B cell (primary cell): ENCODE data around the gene PAPSS2. TPM values are rescaled to one million over a fixed set of nuclear protein-coding genes. Genes with fewer than 3 reads are reported as not detected.

Experiments
- ATAC-seq: fragments of 200-7000 bp; cut with Tn5 transposase; one replicate; pipeline ENCODE4 v1.10.0; 2021; ENCODE audit warnings: low read depth, mild to moderate bottlenecking, moderate number of reproducible peaks, moderate library complexity
- CTCF ChIA-PET: fragments of 350-600 bp; sonication (Branson Sonifier 250); formaldehyde crosslinking; loops from one replicate; lab custom pipeline; 2021; ENCODE audit warnings: antibody characterized with exemption, inconsistent platforms; lab: Charles Lee
- POLR2A ChIA-PET: fragments of 350-600 bp; sonication (Branson Sonifier 250); formaldehyde crosslinking; loops from one replicate; lab custom pipeline; 2021; ENCODE audit warnings: antibody characterized with exemption; lab: Charles Lee
- DNase-seq: peaks from one replicate; pipeline ENCODE4 v3.0.0; 2013
- H2AFZ ChIP-seq: 2 replicates; pipeline ENCODE4 v1.6.1; 2012; ENCODE audit warnings: mild to moderate bottlenecking, low read depth, low read length; ENCODE audit not compliant: insufficient read depth, poor library complexity, severe bottlenecking
- H3K27ac ChIP-seq, 2 donors: 1 replicate in 1 of 2; 2 replicates in 1 of 2; pipeline ENCODE4 v1.5.1; 2012 to 2013; ENCODE audit warnings: low read length in 2 of 2, mild to moderate bottlenecking in 2 of 2, moderate library complexity in 1 of 2
- H3K27me3 ChIP-seq, 4 experiments: fragments of 200-600 bp in 1 of 4; sonication (generic) in 1 of 4; replicated peaks in 1 of 4; 1 replicate in 2 of 4; 2 replicates in 2 of 4; pipeline versions ENCODE4 v1.6.1 to v1.7.0; 2013 to 2016; ENCODE audit warnings: low read length in 3 of 4, mild to moderate bottlenecking in 2 of 4, mixed read lengths in 1 of 4, moderate library complexity in 1 of 4; ENCODE audit not compliant: insufficient read depth in 4 of 4, control insufficient read depth in 3 of 4; ENCODE audit errors: control extremely low read depth in 1 of 4
- H3K36me3 ChIP-seq, 2 experiments: replicated peaks in 1 of 2; 1 replicate in 1 of 2; 2 replicates in 1 of 2; pipeline versions ENCODE4 v1.6.1 to v1.7.1; 2013; ENCODE audit warnings: low read length in 1 of 2; ENCODE audit not compliant: insufficient read depth in 2 of 2, control insufficient read depth in 1 of 2; ENCODE audit errors: control extremely low read depth in 1 of 2, extremely low read depth in 1 of 2
- H3K4me1 ChIP-seq, 2 donors: fragments of 200-600 bp in 1 of 2; sonication (generic) in 1 of 2; 1 replicate in 1 of 2; 2 replicates in 1 of 2; pipeline versions ENCODE4 v1.5.1 to v1.6.1; 2013 to 2017; ENCODE audit warnings: low read length in 2 of 2; ENCODE audit not compliant: control insufficient read depth in 2 of 2, insufficient read depth in 2 of 2
- H3K4me2 ChIP-seq: replicated peaks from 2 replicates; pipeline ENCODE3; 2012; ENCODE audit warnings: mild to moderate bottlenecking, low read depth, low read length; ENCODE audit not compliant: poor library complexity, severe bottlenecking
- H3K4me3 ChIP-seq, 5 experiments: fragments of 200-600 bp in 1 of 5; sonication (generic) in 1 of 5; 1 replicate in 3 of 5; 2 replicates in 2 of 5; pipeline versions ENCODE4 v1.5.1 to v1.7.0; 2011 to 2016; ENCODE audit warnings: low read length in 4 of 5, mild to moderate bottlenecking in 4 of 5, low read depth in 2 of 5, control low read depth in 1 of 5, moderate library complexity in 1 of 5; ENCODE audit not compliant: insufficient read depth in 1 of 5; ENCODE audit errors: control extremely low read depth in 1 of 5, extremely low read depth in 1 of 5
- H3K79me2 ChIP-seq: fragments of 200-600 bp; sonication (generic); one replicate; pipeline ENCODE4 v1.6.0; 2016; ENCODE audit warnings: low read length; ENCODE audit not compliant: control insufficient read depth, insufficient read depth
- H3K9ac ChIP-seq: fragments of 200-600 bp; sonication (generic); 2 replicates; pipeline ENCODE4 v1.6.1; 2017; ENCODE audit warnings: mild to moderate bottlenecking, low read length, moderate library complexity
- H3K9me3 ChIP-seq, 3 donors: one replicate each; pipeline versions ENCODE4 v1.6.1 to v1.7.1; 2013; ENCODE audit warnings: low read length in 2 of 3; ENCODE audit not compliant: control insufficient read depth in 2 of 3, insufficient read depth in 1 of 3; ENCODE audit errors: control extremely low read depth in 1 of 3
- H4K20me1 ChIP-seq: 2 replicates; pipeline ENCODE4 v1.6.0; 2012; ENCODE audit warnings: mild to moderate bottlenecking, low read length; ENCODE audit not compliant: insufficient read depth, control insufficient read depth, poor library complexity, severe bottlenecking
- H3K27ac Mint-ChIP-seq: one replicate; pipeline ENCODE4 v1.8.0; 2021; ENCODE audit warnings: mixed read lengths
- H3K27me3 Mint-ChIP-seq: one replicate; pipeline ENCODE4 v1.8.0; 2021; ENCODE audit warnings: mixed read lengths
- H3K4me1 Mint-ChIP-seq: one replicate; pipeline ENCODE4 v1.8.0; 2021; ENCODE audit warnings: mixed read lengths
- H3K4me3 Mint-ChIP-seq: one replicate; pipeline ENCODE4 v1.8.0; 2021; ENCODE audit warnings: mixed read lengths
- H3K9me3 Mint-ChIP-seq: one replicate; pipeline ENCODE4 v1.8.0; 2022; ENCODE audit warnings: mixed read lengths; ENCODE audit not compliant: insufficient read depth
- CTCF ChIP-seq: fragments of 200-600 bp; IDR thresholded peaks from one replicate; pipeline ENCODE4 v1.8.0; 2022; ENCODE audit warnings: antibody characterized with exemption, mild to moderate bottlenecking
- EZH2 ChIP-seq: IDR thresholded peaks from 2 replicates; pipeline ENCODE4 v1.6.1; 2012; ENCODE audit warnings: borderline replicate concordance, low read depth, mild to moderate bottlenecking, moderate library complexity, low read length; ENCODE audit not compliant: insufficient read depth, poor library complexity, severe bottlenecking
- WGBS: methylation state at CpG from one replicate; pipeline ENCODE4 v1.1.5; 2013; ENCODE audit warnings: missing lambda C conversion rate; ENCODE audit not compliant: insufficient coverage; 5-methylcytosine and 5-hydroxymethylcytosine counted together
- intact Hi-C: fragments of 100-400 bp; cut with micrococcal nuclease; formaldehyde crosslinking; loops from one replicate; pipeline ENCODE4 v1.10.0; 2022
- polyA plus RNA-seq: library from polyadenylated mRNA; depleted of rRNA; stranded (reverse); fragments of >200 nt; gene quantifications from 2 replicates; pipeline ENCODE4 v1.2.3, GENCODE V29; 2012
- total RNA-seq, 2 donors: library from RNA; stranded (reverse); fragments of 120-200 nt in 1 of 2; gene quantifications; 1 replicate in 1 of 2; 2 replicates in 1 of 2; pipeline versions ENCODE4 v1.2.3 to v1.2.4, GENCODE V29; 2013 to 2022

PAPSS2 gene
- total and polyA plus RNA-seq, 2 donors (not counting 1 experiment from before 2014, with no cell fraction given), result not detected

- POLR2A ChIA-PET, result no interaction called here
Observed at GRCh38 chr10:87630171-87630570, 29.5 kb upstream of the PAPSS2 start.

GRCh38 chr10:87632454-87632853, 27.2 kb upstream of the PAPSS2 start:
- ChIA-PET CTCF (no interaction called here), POLR2A (no interaction called here)
- H3K79me2 ChIP-seq, result no peaks in the 10 kb centered on the region

More at GRCh38 chr10:87630171-87630570, 29.5 kb upstream of the PAPSS2 start:
- H3K4me2 ChIP-seq, result no peak overlapping the region
- H3K27ac Mint-ChIP-seq, result no peak overlapping the region
- no peaks in the 10 kb centered on the region for H3K27me3 ChIP-seq
- H3K27me3 Mint-ChIP-seq, result no peaks in the 10 kb centered on the region
- H3K4me1 Mint-ChIP-seq, result no peaks in the 10 kb centered on the region
- DNase-seq (no peak), ATAC-seq (no peak)
- intact Hi-C loops, result no loop called here
- WGBS, result 97% methylated on average over 6 of the region's 7 CpGs
- no peak overlapping the region for H2AFZ ChIP-seq
- no peaks in the 10 kb centered on the region for H3K9me3 ChIP-seq
- TF ChIP-seq EZH2, result no peak
- TF ChIP-seq CTCF, result no peak
- no peaks in the 10 kb centered on the region for H3K9me3 Mint-ChIP-seq
- H3K9ac ChIP-seq, result no peak overlapping the region
- no peak overlapping the region for H3K27ac ChIP-seq
- H3K4me1 ChIP-seq, result no peaks in the 10 kb centered on the region
- H3K4me3 ChIP-seq, result no peak overlapping the region
- no peak overlapping the region for H3K4me3 Mint-ChIP-seq
- H4K20me1 ChIP-seq, result no peaks in the 10 kb centered on the region
- no peaks in the 10 kb centered on the region for H3K79me2 ChIP-seq
- CTCF ChIA-PET, result interaction anchor here (0.8 kb wide), 1 partner anchor 27 kb away, joined by 4 read pairs; no protein-coding TSS in a partner anchor
- no peaks in the 10 kb centered on the region for H3K36me3 ChIP-seq

More at GRCh38 chr10:87632454-87632853, 27.2 kb upstream of the PAPSS2 start:
- DNase-seq (no peak), ATAC-seq (no peak)
- Mint-ChIP-seq H3K27me3 (no peaks in the 10 kb centered on the region), H3K27ac (no peak overlapping the region), H3K4me1 (peaks cover 4% of the 10 kb centered on the region), H3K4me3 (no peak overlapping the region), H3K9me3 (no peaks in the 10 kb centered on the region)
- H2AFZ ChIP-seq, result no peak overlapping the region
- no peaks in the 10 kb centered on the region for H3K27me3 ChIP-seq
- no peaks in the 10 kb centered on the region for H3K36me3 ChIP-seq
- no peaks in the 10 kb centered on the region for H4K20me1 ChIP-seq
- H3K27ac ChIP-seq, result no peak overlapping the region
- 89% methylated on average over 3 of the region's 4 CpGs for WGBS
- TF ChIP-seq EZH2 (no peak), CTCF (no peak)
- H3K4me1 ChIP-seq, result peaks cover 0 to 6% of the 10 kb centered on the region in 2 donors
- H3K4me3 ChIP-seq, result no peak overlapping the region
- no peaks in the 10 kb centered on the region for H3K9me3 ChIP-seq
- H3K9ac ChIP-seq, result no peak overlapping the region
- intact Hi-C loops, result no loop called here
- H3K4me2 ChIP-seq, result no peak overlapping the region
